NCI-H2196 treated with DMSO at 0.1 percent for 48 hours (cell line): Measurements from ENCODE around the gene ABHD4.
"Not testable (repeated sequence)": the region's sequence is repeated elsewhere in the genome, so short reads cannot be mapped to it uniquely, and the experiment has no call there.

Experiments
- DNase-seq: peaks from one replicate; lab custom pipeline; 2025; ENCODE audit not compliant: unreplicated experiment; lab: John Stamatoyannopoulos, UW

ABHD4 gene

DNA sequence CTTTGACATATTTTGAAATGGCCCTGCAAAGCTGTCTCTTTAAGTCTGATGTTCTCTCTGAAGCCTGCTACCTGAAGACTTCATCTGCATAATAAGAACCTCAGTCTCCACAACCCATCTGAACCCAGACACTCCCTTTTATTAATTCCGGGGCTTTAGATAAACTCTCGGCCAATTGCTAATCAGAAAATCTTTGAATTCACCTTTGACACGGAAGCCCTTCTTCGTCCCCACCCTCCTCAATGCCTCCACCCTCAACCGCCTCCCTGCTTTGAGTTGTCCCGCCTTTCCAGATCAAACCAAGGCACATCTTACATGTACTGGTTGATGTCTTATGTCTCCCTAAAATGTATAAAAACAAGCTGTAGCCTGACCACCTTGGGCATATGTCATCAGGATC is 28.5 kb downstream of the ABHD4 start:
- DNase-seq: no peak

- no peak for DNase-seq
Measured at GRCh38 chr14:22627506-22628263, 29.6 kb downstream of the ABHD4 start.

DNA sequence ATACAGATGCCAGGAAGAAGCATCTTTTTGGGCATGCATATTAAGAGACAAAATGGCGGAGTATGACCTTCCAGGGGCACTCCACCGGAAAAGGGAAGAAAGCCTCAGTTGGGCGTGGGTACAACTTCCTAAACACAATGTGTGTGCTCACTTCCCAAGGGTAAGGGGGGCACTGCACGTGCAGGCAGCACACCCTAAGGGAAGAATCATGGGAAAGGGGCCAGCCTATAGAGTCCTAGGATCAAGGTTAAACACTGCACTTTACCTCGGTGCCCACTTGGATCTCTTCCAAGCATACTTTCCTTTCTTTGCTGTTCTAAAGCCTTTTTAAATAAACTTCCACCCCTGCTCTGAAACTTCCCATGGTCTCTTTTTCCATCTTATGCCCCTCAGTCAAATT is 31.3 kb downstream of the ABHD4 start:
- DNase-seq: no peak

DNA sequence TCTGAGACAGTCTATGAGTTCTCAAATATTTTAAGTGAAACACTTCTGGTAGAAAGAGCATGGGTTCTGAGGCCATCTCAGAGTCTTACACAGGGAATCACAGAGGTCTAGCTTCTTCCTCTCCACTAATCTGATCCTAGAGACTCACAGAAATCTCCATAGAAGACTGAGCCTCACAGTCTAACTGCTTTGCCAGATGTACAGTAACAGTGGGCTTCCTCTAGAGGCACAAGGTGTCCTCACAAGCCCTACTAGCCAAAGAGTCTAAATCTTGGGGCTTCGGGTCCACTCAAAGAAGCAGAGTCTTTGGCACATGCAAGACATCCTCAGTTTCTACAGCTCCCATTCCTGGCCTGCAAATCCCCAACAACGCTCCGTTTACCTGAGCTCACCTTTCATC is 32.0 kb downstream of the ABHD4 start:
- no peak for DNase-seq

GRCh38 chr14:22630486-22630885 is 32.4 kb downstream of the ABHD4 start:
- DNase-seq: no peak

GRCh38 chr14:22634233-22634900 is 36.3 kb downstream of the ABHD4 start:
- DNase-seq: no peak

GRCh38 chr14:22635980-22636379 is 37.9 kb downstream of the ABHD4 start:
- DNase-seq: not testable (repeated sequence)

DNA sequence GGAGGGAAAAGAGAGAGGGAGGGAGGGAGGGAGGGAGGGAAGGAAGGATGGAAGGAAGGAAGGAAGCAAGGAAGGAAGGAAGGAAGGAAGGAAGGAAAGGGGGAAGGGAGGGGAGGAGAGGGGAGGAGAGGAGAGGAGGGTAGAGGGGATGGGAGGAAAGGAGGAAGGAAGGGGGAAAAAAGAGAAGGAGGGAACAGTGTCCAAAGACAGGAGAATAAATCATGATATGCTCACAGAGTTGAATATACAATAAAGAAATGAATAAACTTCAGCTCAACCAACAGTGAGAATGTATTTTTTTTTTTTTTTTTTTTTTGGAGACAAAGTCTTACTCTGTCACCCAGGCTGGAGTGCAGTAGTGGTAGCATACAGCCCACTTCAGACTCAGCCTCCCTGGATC is 42.1 kb downstream of the ABHD4 start:
- no peak for DNase-seq

DNA sequence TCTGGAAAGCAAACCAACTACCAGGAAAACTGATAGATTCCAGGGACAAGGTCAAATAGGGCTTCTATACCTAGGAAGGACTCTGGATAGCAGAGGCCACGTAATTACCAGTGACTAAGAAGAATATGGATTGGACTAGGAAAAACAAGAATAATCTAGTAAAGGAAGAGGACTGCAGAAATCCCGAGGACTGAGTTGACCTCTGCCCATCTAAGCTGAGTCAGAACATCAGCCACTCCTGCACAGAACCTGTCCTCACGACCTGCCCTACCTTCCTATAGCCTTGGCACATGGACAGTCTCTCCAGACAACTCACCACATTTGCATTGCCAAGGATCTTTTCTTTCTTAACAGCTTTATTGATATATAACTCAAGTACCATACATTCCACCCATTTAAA is 43.7 kb downstream of the ABHD4 start:
- no peak for DNase-seq

DNA sequence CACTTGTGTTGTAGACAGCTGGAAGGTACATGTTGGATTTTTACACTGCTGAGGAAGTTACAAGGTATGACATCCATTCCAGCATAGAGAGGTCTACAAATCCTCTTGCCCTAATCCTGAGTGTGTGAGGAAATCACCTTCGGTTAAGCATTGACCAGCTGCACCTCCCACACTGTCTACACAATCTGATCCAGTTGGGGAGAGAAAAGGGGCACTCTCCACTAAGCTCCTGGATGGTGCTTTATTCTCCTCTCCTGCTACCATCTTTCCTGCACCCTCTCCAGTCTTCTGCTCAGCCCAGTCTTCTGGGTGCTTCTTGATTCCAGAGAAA is 46.2 kb downstream of the ABHD4 start, which contains the start of gene OR6J1:
OR6J1 (minus strand) TSS at position 48 of the 331 bp plus-strand sequence. CDS start 9,541 bp downstream, outside the sequence.
- DNase-seq: no peak

DNA sequence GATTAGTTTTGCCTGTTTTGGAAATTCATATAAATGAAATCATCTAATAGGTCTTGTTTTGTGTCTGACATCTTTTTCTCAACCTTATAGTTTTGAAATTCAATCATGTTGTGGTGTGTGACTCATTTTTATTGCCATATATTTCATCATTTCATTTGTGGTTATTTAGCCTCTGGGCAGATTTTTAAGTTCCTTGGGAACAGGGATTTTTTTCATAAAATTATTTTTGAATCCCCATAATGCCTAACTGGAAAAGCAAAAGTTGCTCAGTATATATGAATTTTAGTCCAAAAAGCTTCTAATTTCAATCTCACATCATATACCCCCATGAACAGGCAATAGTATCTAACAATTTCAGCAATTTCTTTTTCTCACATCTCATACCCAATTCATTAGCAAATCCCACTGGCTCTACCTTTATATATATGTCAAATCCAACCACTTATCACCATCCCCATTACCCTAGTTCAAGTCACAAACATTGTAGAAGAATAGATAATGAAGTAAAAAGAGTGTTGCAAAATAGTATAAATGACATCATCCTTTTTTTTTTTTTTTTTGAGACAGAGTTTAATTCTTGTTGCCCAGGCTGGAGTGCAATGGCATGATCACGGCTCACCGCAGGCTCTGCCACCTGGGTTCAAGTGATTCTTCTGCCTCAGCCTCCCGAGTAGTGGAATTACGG is 48.6 kb downstream of the ABHD4 start:
- no peak for DNase-seq

DNA sequence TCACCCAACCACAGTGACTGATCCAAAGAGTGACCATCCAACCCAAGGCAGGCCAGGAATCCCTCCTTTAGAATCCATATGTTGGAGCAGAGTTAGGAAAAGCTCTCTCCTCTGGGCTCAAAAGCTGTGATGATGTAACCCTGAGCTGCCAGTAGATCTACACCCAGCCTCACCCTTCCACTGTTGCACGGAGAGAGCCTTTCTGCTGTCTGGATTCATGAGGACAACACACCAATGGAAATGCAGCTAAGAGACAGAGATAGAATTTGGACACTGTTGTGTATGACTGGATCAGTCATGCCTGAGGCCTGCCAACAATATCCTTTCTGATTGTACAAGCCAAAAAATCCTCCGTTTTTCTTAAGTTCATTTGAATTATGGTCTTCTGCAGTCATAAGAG is 50.4 kb downstream of the ABHD4 start:
- no peak for DNase-seq

DNA sequence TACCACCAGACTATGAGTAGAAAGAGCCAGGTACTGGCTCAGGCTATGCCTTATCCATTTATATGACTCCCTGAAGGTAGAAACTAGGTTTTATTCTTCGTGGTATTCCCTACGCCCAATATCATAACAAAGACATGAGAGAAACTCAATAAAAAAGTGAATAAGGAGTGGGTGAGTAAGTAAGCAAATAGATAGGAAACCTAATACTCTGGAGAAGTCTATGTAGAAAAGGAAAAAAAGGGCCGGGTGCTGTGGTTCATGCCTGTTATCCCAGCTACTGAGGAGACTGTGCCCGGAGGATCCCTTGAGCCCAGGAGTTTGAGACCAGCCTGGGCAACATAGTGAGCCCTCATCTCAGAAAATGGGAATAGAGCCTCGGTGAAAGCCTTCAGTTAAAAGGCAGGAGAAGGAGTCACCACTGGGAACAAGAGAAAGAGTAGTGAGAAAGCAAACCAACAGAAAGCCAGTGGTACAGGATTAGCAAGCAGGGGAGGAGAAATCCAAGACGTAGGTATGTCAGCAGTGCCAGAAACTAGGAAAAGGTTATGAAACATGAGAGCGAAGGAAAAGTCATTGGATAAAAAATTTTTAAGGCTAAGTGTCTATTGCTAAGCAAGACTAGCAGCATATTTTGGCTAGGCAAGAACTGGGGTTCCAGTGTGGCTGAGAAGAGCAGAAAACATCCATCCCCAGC is 52.1 kb downstream of the ABHD4 start:
- DNase-seq: no peak

DNA sequence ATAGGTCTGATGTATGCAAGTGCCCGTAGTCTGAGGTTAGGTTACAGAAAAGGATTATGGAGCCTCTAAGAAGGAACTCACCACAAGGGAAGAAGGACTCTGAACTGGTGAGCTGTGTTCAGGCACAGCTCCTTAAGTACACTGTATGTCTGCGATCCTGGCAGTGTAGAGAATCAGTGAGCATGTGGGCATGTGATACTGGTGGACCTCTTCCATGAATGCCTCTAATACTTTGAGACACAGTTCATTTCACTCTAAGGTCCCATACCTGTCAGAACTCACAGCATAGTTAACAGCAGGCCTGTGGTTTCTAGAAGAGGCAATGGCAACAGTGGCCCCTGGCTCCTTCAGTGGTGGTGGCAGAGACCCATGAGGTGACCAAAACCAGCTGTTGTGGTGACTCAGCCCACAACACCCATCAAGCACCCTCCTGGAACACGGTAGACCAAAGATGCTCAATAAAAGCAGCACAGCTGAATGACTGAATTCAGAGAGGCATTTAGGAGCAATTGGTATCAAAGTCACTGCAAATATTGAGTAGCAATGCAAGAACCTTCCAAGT is 52.9 kb downstream of the ABHD4 start:
- DNase-seq: no peak

- no peak for DNase-seq
Measured at GRCh38 chr14:22651586-22651985, 53.5 kb downstream of the ABHD4 start.

DNA sequence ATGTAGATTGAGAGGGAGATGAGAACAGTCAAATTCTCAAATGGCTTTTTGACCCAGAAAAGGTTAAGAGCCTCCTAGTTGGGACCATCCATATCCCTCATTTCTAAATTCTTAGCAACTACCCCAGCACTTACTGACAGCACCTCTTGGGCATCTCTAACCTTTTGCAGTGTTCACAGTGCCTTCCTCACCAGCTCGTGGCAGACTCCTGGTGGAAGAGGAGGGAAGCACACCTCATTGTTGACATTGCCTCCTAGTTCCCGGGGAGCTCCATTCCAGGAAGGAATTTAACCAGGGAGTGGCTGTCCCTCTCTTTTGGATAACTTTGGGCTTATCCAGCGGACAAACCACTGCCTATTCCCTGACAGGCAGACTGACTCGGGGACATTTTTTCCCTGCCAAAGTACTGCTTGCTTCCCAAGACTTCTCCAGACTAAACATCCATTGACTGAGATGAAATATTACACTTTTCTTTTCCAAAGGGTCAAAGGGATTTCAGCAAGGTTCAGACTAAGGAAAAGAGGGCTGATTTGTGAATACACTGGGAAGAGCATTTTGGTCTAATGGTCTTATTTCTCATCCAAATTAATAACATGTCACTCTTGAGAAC is 55.0 kb downstream of the ABHD4 start:
- peak; percentile 24 for DNase-seq

- no peak for DNase-seq
Measured at GRCh38 chr14:22656226-22656625, 58.1 kb downstream of the ABHD4 start.

DNA sequence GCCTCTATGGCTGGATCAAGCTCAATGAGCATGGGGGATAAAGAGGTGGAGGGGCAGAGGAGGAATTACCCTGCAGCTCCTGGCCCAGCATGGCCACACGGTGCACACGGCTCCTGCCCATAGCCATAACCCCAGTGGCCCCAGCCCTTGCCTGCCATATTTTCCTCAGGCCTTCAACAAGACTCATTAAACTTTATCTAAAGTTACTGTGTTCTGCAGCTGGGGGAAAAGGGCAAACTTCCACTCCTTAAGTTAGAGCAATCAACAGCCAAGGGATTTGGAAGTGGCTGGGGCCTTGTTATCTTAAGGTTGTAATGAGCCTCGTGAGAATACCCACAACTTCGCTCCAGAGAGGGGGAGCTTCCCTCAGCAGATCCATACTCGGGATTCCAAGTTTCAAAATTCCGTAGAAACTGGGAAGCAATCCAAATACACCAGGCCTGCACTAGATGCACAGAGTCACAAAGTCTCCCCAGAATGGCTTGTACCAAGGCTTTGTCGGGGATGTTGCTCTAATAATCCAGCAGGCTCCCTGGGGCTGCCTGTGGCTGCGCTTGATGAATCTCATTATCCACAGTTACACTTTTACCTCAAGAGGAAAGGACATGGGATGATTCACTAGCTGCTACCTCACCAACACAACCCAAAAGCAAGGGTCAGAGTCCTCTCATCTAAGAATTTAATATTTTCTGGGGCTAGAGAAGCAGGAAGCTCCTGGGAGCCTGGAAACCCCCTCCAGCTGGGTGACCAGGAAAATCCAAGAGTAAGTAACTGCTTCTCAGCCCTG is 59.0 kb downstream of the ABHD4 start:
- DNase-seq: no peak

DNA sequence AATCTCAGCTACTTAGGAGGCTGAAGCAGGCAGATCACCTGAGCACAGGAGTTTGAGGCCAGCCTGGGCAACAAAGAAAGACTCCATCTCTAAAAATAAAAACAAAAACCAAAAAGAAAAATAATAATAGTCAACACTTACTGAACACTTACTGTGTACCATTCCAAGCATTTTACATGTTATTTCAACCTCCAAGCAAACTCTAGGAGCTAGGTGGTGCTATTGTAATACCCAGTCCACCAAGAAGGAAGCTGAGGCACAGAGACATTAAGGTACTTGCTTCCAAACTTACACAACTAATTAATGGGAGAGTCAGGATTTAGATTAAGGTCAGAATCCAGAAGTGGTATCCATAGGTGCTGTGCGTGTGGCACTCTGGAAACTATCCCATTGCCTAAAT is 59.8 kb downstream of the ABHD4 start:
- no peak for DNase-seq

DNA sequence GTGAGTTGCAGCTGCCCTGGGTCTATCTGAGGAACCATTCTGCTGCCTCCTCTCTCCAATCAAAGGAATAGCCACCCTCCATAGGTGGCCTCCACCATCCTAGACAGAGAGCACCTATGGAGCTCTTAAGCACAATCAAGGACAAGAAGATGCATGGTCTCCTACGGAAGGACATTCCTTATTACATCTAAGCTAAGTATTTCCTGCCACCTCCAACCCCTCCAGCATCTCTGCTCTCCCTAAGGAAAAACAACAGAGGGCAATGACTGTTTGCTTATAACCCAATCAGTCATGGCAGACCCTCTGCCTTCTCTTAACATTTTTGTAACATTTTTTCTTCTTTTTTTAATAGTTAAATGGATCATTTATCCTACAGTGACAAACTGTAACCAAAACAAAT is 60.8 kb downstream of the ABHD4 start:
- DNase-seq: no peak
